ENCODE results near the gene PLEKHH2. TPM values are rescaled to one million over a fixed set of nuclear protein-coding genes. Genes with fewer than 3 reads are reported as not detected.

The PLEKHH2 gene
- total RNA-seq, 4 donors from 2014 or later: 47.1 to 124 (median 74.8) TPM

- Histone ChIP-seq H3K27ac (peak overlapping the region; percentile 55 to 85), H3K9me3 (no peaks in the 10 kb centered on the region), H3K36me3 (no peaks in the 10 kb centered on the region), H3K27me3 (no peaks in the 10 kb centered on the region), H3K4me1 (no peaks in the 10 kb centered on the region), H3K4me3 (no peak overlapping the region)
- no peak for TF ChIP-seq CTCF (IDR thresholded peaks at IDR 0.05)
- TF ChIP-seq POLR2A (IDR thresholded peaks at IDR 0.05): no peak
- no peak for DNase-seq
- intact Hi-C loops (cut with DNase I; ENCODE audit: low total_unique reads): no loop called here
These were observed 108.4 kb downstream of the PLEKHH2 start for GRCh38 chr2:43745457-43745856.

GRCh38 chr2:43748333-43748732, 111.3 kb downstream of the PLEKHH2 start:
- Histone ChIP-seq H3K9me3 (no peaks in the 10 kb centered on the region), H3K27me3 (no peaks in the 10 kb centered on the region), H3K4me1 (no peaks in the 10 kb centered on the region), H3K4me3 (no peak overlapping the region), H3K27ac (no peak overlapping the region), H3K36me3 (no peaks in the 10 kb centered on the region)
- TF ChIP-seq POLR2A (IDR thresholded peaks at IDR 0.05) (no peak), CTCF (IDR thresholded peaks at IDR 0.05) (no peak)
- DNase-seq: no peak
- intact Hi-C loops (cut with DNase I; ENCODE audit: low total_unique reads): no loop called here

GRCh38 chr2:43749583-43749982, 112.5 kb downstream of the PLEKHH2 start:
- Histone ChIP-seq H3K4me3 (no peak overlapping the region), H3K36me3 (no peaks in the 10 kb centered on the region), H3K27ac (peak overlapping the region; percentile 40 to 53), H3K27me3 (no peaks in the 10 kb centered on the region), H3K4me1 (no peaks in the 10 kb centered on the region), H3K9me3 (no peaks in the 10 kb centered on the region)
- no peak for TF ChIP-seq POLR2A (IDR thresholded peaks at IDR 0.05)
- no peak for TF ChIP-seq CTCF (IDR thresholded peaks at IDR 0.05)
- intact Hi-C loops (cut with DNase I; ENCODE audit: low total_unique reads): no loop called here
- DNase-seq: no peak

- H3K36me3 ChIP-seq: no peaks in the 10 kb centered on the region
- H3K27me3 ChIP-seq: no peaks in the 10 kb centered on the region
- no peaks in the 10 kb centered on the region for H3K9me3 ChIP-seq
- TF ChIP-seq CTCF (IDR thresholded peaks at IDR 0.05) (no peak), POLR2A (IDR thresholded peaks at IDR 0.05) (no peak)
- intact Hi-C loops (cut with DNase I; ENCODE audit: low total_unique reads): no loop called here
- DNase-seq: no peak
- H3K4me1 ChIP-seq: no peaks in the 10 kb centered on the region
- no peak overlapping the region for H3K4me3 ChIP-seq
- no peak overlapping the region for H3K27ac ChIP-seq
These were observed 114.5 kb downstream of the PLEKHH2 start for GRCh38 chr2:43751476-43751990.

- Histone ChIP-seq H3K36me3 (no peaks in the 10 kb centered on the region), H3K4me3 (no peak overlapping the region), H3K27me3 (no peaks in the 10 kb centered on the region), H3K27ac (no peak overlapping the region), H3K4me1 (no peaks in the 10 kb centered on the region), H3K9me3 (no peaks in the 10 kb centered on the region)
- intact Hi-C loops (cut with DNase I; ENCODE audit: low total_unique reads): no loop called here
- no peak for DNase-seq
- TF ChIP-seq POLR2A (IDR thresholded peaks at IDR 0.05) (no peak), CTCF (IDR thresholded peaks at IDR 0.05) (no peak)
These were observed 115.2 kb downstream of the PLEKHH2 start for GRCh38 chr2:43752302-43752701.
